Type B pancreatic cell (in vitro differentiated cells): Measurements from ENCODE around the gene MAN1A2. TPM values are rescaled to one million over a fixed set of nuclear protein-coding genes. Genes with fewer than 3 reads are reported as not detected.
"Not testable (repeated sequence)": the region's sequence is repeated elsewhere in the genome, so short reads cannot be mapped to it uniquely, and the experiment has no call there.

Experiments used
- DNase-seq: peaks from one replicate; pipeline ENCODE4 v3.0.0; 2021; ENCODE audit warnings: mixed read lengths; ENCODE audit not compliant: unreplicated experiment; ENCODE audit errors: extremely low spot score
- H3K27ac Mint-ChIP-seq: 2 replicates; pipeline ENCODE4 v1.8.0; 2021; ENCODE audit warnings: mild to moderate bottlenecking, mixed read lengths
- H3K27me3 Mint-ChIP-seq: 2 replicates; pipeline ENCODE4 v1.8.0; 2021; ENCODE audit warnings: mixed read lengths
- H3K36me3 Mint-ChIP-seq: 2 replicates; pipeline ENCODE4 v1.8.0; 2021; ENCODE audit warnings: mixed read lengths
- H3K4me1 Mint-ChIP-seq: one replicate; pipeline ENCODE4 v1.8.0; 2021; ENCODE audit warnings: mixed read lengths; ENCODE audit not compliant: unreplicated experiment
- H3K4me3 Mint-ChIP-seq: 2 replicates; pipeline ENCODE4 v1.8.0; 2021; ENCODE audit warnings: mild to moderate bottlenecking, mixed read lengths
- H3K9me3 Mint-ChIP-seq: 2 replicates; pipeline ENCODE4 v1.8.0; 2021; ENCODE audit warnings: mixed read lengths
- total RNA-seq: library from RNA; stranded (reverse); gene quantifications from 2 replicates; pipeline ENCODE4 v1.2.1, GENCODE V29; 2021; ENCODE audit warnings: low replicate concordance
- TF ChIP-seq, protein P1 (sequence below): fragments of 200-600 bp; sonication (generic); conservative IDR thresholded peaks from 2 replicates; pipeline ENCODE4 v1.5.0; 2021; ENCODE audit warnings: antibody characterized with exemption, mild to moderate bottlenecking

Gene MAN1A2
- total RNA-seq, 1 donor from 2014 or later = 56.1 TPM

GRCh38 chr1:117324357-117324756, 42.9 kb upstream of the MAN1A2 start:
- H3K4me1 Mint-ChIP-seq = peaks cover 6% of the 10 kb centered on the region
- H3K27me3 Mint-ChIP-seq = peaks cover 6% of the 10 kb centered on the region
- no peaks in the 10 kb centered on the region for H3K9me3 Mint-ChIP-seq
- no peak overlapping the region for H3K4me3 Mint-ChIP-seq
- H3K36me3 Mint-ChIP-seq = no peaks in the 10 kb centered on the region
- no peak overlapping the region for H3K27ac Mint-ChIP-seq
- TF ChIP-seq, protein P1, sequence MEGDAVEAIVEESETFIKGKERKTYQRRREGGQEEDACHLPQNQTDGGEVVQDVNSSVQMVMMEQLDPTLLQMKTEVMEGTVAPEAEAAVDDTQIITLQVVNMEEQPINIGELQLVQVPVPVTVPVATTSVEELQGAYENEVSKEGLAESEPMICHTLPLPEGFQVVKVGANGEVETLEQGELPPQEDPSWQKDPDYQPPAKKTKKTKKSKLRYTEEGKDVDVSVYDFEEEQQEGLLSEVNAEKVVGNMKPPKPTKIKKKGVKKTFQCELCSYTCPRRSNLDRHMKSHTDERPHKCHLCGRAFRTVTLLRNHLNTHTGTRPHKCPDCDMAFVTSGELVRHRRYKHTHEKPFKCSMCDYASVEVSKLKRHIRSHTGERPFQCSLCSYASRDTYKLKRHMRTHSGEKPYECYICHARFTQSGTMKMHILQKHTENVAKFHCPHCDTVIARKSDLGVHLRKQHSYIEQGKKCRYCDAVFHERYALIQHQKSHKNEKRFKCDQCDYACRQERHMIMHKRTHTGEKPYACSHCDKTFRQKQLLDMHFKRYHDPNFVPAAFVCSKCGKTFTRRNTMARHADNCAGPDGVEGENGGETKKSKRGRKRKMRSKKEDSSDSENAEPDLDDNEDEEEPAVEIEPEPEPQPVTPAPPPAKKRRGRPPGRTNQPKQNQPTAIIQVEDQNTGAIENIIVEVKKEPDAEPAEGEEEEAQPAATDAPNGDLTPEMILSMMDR = no peak
- DNase-seq = no peak

DNA sequence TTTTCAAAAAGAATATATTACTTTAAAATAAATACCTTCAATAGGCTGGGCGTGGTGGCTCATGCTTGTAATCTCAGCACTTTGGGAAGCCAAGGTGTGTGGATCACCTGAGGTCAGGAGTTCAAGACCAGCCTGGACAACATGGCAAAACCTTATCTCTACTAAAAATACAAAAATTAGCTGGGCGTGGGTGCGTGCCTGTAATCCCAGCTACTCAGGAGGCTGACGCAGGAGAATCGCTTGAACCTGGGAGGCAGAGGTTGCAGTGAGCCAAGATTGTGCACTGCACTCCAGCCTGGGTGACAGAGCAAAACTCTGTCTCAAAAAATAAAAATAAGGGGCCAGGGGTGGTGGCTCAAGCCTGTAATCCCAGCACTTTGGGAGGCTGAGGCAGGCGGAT, 41.2 kb upstream of the MAN1A2 start:
- not testable (repeated sequence) for H3K4me3 Mint-ChIP-seq, H3K9me3 Mint-ChIP-seq, H3K27ac Mint-ChIP-seq, H3K4me1 Mint-ChIP-seq, H3K36me3 Mint-ChIP-seq, DNase-seq, H3K27me3 Mint-ChIP-seq

DNA sequence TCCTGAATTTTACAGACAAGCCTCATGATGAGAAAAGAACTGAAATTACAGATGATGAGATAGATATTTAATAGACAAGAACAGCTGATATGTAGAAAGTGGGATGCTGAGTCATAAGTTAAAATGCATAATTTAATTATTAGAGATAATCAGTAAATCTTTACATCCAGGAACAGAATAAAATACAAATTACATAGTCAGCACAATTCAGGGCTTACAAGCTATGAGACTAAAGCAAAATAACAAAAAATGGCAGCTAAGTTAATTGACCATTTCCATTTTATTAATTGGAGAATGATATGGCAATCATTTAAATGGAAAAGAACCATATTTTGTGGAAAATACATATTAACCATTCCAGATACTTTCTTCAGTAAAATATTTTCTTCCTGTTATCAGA, 40.2 kb upstream of the MAN1A2 start:
- no peaks in the 10 kb centered on the region for H3K36me3 Mint-ChIP-seq
- TF ChIP-seq, protein P1 = no peak
- H3K9me3 Mint-ChIP-seq = no peaks in the 10 kb centered on the region
- H3K27ac Mint-ChIP-seq = no peak overlapping the region
- H3K4me3 Mint-ChIP-seq = no peak overlapping the region
- no peak for DNase-seq
- no peaks in the 10 kb centered on the region for H3K4me1 Mint-ChIP-seq
- peaks cover 6% of the 10 kb centered on the region for H3K27me3 Mint-ChIP-seq

- no peak overlapping the region for H3K4me3 Mint-ChIP-seq
These were observed 31.7 kb upstream of the MAN1A2 start for GRCh38 chr1:117335376-117336086.

GRCh38 chr1:117336088-117336817, 31.0 kb upstream of the MAN1A2 start:
- DNase-seq = no peak
- TF ChIP-seq, protein P1 = no peak
- H3K27ac Mint-ChIP-seq = no peak overlapping the region
- H3K4me3 Mint-ChIP-seq = no peak overlapping the region
- H3K9me3 Mint-ChIP-seq = no peaks in the 10 kb centered on the region
- H3K4me1 Mint-ChIP-seq = peaks cover 13% of the 10 kb centered on the region
- no peaks in the 10 kb centered on the region for H3K27me3 Mint-ChIP-seq
- no peaks in the 10 kb centered on the region for H3K36me3 Mint-ChIP-seq

More at GRCh38 chr1:117335376-117336086, 31.7 kb upstream of the MAN1A2 start:
- no peak overlapping the region for H3K27ac Mint-ChIP-seq
- TF ChIP-seq, protein P1 = no peak
- H3K9me3 Mint-ChIP-seq = no peaks in the 10 kb centered on the region
- no peaks in the 10 kb centered on the region for H3K36me3 Mint-ChIP-seq
- H3K4me1 Mint-ChIP-seq = peaks cover 13% of the 10 kb centered on the region
- no peak for DNase-seq
- no peaks in the 10 kb centered on the region for H3K27me3 Mint-ChIP-seq
